HG02885 (cell line): ENCODE data around the gene RALBP1.

Experiments used
- ATAC-seq: cut with Tn5 transposase; IDR thresholded peaks from one replicate; pipeline ENCODE4 v1.9.1; 2021; ENCODE audit warnings: mild to moderate bottlenecking; ENCODE audit not compliant: unreplicated experiment, poor library complexity

The RALBP1 gene

DNA sequence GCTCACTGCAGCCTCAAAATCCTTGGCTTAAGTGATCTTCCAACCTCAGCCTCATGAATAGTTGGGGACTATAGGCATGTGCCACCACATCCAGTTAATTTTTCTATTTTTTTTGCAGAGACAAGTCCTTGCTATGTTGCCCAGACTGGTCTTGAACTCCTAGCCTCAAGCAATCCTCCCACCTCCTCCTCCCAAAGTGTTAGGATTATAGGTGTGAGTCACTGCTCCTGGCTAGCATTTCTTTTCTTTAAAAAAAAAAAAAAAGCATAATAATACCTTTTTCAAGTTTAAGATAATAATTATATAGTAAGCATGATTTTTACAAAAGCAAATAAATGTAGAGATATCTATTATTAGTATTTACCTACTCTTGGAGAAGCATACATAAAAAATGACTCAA, 103.0 kb downstream of the RALBP1 start:
- ATAC-seq: no peak

DNA sequence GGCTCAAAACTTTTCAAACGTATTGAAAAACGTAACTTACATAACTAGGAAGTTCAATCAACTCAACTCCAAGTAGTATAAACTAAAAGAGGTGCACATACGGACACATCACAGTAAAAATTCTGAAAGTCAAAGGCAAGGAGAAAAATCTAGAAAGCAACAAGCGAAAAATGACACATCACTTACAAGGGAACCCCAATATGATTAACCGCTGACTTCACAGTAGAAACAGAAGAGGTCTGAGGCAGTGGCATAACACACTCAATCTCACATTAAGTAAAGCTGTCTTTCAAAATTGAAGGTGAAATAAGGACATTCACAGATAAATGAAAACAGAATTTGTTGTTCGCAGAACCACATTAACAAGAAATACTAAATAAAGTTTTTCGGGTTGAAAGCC, 106.4 kb downstream of the RALBP1 start:
- ATAC-seq: no peak

DNA sequence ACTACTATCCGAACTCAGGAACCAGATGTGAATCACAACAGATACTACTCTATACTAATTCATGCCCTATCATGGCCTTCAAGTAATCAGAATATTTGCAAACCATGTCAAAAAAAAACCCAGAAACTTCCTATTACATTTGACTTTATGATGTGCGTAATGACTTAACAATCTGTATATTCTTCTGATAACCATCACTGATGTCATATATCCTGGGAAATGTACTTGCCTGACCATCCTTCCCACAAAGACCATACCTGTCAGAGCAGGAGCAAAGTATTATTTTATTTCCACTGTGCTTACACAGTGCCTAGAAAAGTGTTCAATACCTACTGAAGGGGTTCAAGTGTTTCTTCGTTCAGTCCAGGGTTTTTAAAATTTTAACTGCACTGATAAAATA, 111.5 kb downstream of the RALBP1 start:
- no peak for ATAC-seq
